ENCODE results near the gene TYW5.

Gene TYW5

GRCh38 chr2:199928626-199929025, 26.7 kb downstream of the TYW5 start:
- Histone ChIP-seq H2BK12ac (ENCODE audit: low read length) (no peak overlapping the region), H3K4me2 (ENCODE audit: insufficient read depth, low read length, poor library complexity, severe bottlenecking) (no peak overlapping the region), H3K23ac (ENCODE audit: low read depth, low read length, poor library complexity) (no peak overlapping the region), H2AK5ac (ENCODE audit: low read depth, low read length) (no peak overlapping the region), H3K9ac (ENCODE audit: low read depth, low read length, poor library complexity) (no peak overlapping the region), H3K4ac (ENCODE audit: low read length) (no peak overlapping the region), H3K36me3 (replicated peaks in 1 of 2; ENCODE audit: control insufficient read depth in 2 of 2, insufficient read depth in 2 of 2, low read length in 2 of 2) (peaks cover 6 to 93% of the 10 kb centered on the region in 2 donors), H3K4me3 (ENCODE audit: low read length in 2 of 2) (no peak overlapping the region), H2BK120ac (ENCODE audit: low read depth, low read length) (no peak overlapping the region), H3K79me1 (ENCODE audit: low read depth, low read length) (no peaks in the 10 kb centered on the region), H3K27me3 (ENCODE audit: control insufficient read depth in 3 of 3, insufficient read depth in 3 of 3, low read depth in 1 of 3, low read length in 3 of 3) (no peaks in the 10 kb centered on the region), H2BK5ac (ENCODE audit: low read length) (no peak overlapping the region), H3K9me3 (replicated peaks in 1 of 2; ENCODE audit: control insufficient read depth in 2 of 2, insufficient read depth in 1 of 2, low read depth in 1 of 2, low read length in 2 of 2) (no peaks in the 10 kb centered on the region), H2BK15ac (ENCODE audit: low read length) (no peak overlapping the region), H3K18ac (ENCODE audit: low read length) (no peak overlapping the region), H3K14ac (ENCODE audit: low read length) (no peak overlapping the region), H4K8ac (ENCODE audit: low read depth, low read length) (no peak overlapping the region), H3K27ac (replicated peaks; ENCODE audit: low read length) (no peak overlapping the region), H2AFZ (ENCODE audit: low read length) (no peak overlapping the region), H3K4me1 (ENCODE audit: control insufficient read depth in 2 of 2, insufficient read depth in 1 of 2, low read depth in 1 of 2, low read length in 2 of 2) (no peaks in the 10 kb centered on the region), H4K91ac (ENCODE audit: low read depth, low read length, poor library complexity) (no peak overlapping the region)
- DNase-seq (ENCODE audit: low spot score) = no peak

GRCh38 chr2:199928226-199928625, 27.1 kb downstream of the TYW5 start:
- no peak overlapping the region for H3K27ac ChIP-seq (replicated peaks; ENCODE audit: low read length)
- no peak overlapping the region for H2BK120ac ChIP-seq (ENCODE audit: low read depth, low read length)
- H2AFZ ChIP-seq (ENCODE audit: low read length) = no peak overlapping the region
- no peaks in the 10 kb centered on the region for H3K79me1 ChIP-seq (ENCODE audit: low read depth, low read length)
- no peak overlapping the region for H2AK5ac ChIP-seq (ENCODE audit: low read depth, low read length)
- no peaks in the 10 kb centered on the region for H3K4me1 ChIP-seq (ENCODE audit: control insufficient read depth in 2 of 2, insufficient read depth in 1 of 2, low read depth in 1 of 2, low read length in 2 of 2)
- no peak overlapping the region for H3K4me2 ChIP-seq (ENCODE audit: insufficient read depth, low read length, poor library complexity, severe bottlenecking)
- H4K91ac ChIP-seq (ENCODE audit: low read depth, low read length, poor library complexity) = no peak overlapping the region
- no peak overlapping the region for H3K18ac ChIP-seq (ENCODE audit: low read length)
- peaks cover 6 to 89% of the 10 kb centered on the region in 2 donors for H3K36me3 ChIP-seq (replicated peaks in 1 of 2; ENCODE audit: control insufficient read depth in 2 of 2, insufficient read depth in 2 of 2, low read length in 2 of 2)
- H2BK12ac ChIP-seq (ENCODE audit: low read length) = no peak overlapping the region
- no peak overlapping the region for H3K23ac ChIP-seq (ENCODE audit: low read depth, low read length, poor library complexity)
- H3K4ac ChIP-seq (ENCODE audit: low read length) = no peak overlapping the region
- no peak overlapping the region for H2BK5ac ChIP-seq (ENCODE audit: low read length)
- no peak overlapping the region for H3K4me3 ChIP-seq (ENCODE audit: low read length in 2 of 2)
- WGBS, 2 donors (ENCODE audit: extremely low coverage in 2 of 2, insufficient read length in 2 of 2, insufficient replicate concordance in 1 of 2) = no CpG with 5 or more reads among the region's 2 CpGs
- H3K9ac ChIP-seq (ENCODE audit: low read depth, low read length, poor library complexity) = no peak overlapping the region
- H3K27me3 ChIP-seq (ENCODE audit: control insufficient read depth in 3 of 3, insufficient read depth in 3 of 3, low read depth in 1 of 3, low read length in 3 of 3) = no peaks in the 10 kb centered on the region
- H4K8ac ChIP-seq (ENCODE audit: low read depth, low read length) = no peak overlapping the region
- DNase-seq (ENCODE audit: low spot score) = no peak
- H3K9me3 ChIP-seq (replicated peaks in 1 of 2; ENCODE audit: control insufficient read depth in 2 of 2, insufficient read depth in 1 of 2, low read depth in 1 of 2, low read length in 2 of 2) = no peaks in the 10 kb centered on the region
- H2BK15ac ChIP-seq (ENCODE audit: low read length) = no peak overlapping the region
- no peak overlapping the region for H3K14ac ChIP-seq (ENCODE audit: low read length)

GRCh38 chr2:199926806-199927205, 28.5 kb downstream of the TYW5 start:
- Histone ChIP-seq H3K9me3 (replicated peaks in 1 of 2; ENCODE audit: control insufficient read depth in 2 of 2, insufficient read depth in 1 of 2, low read depth in 1 of 2, low read length in 2 of 2) (no peaks in the 10 kb centered on the region), H3K4me3 (ENCODE audit: low read length in 2 of 2) (no peak overlapping the region), H3K4me2 (ENCODE audit: insufficient read depth, low read length, poor library complexity, severe bottlenecking) (no peak overlapping the region), H4K8ac (ENCODE audit: low read depth, low read length) (no peak overlapping the region), H2AK5ac (ENCODE audit: low read depth, low read length) (no peak overlapping the region), H2BK120ac (ENCODE audit: low read depth, low read length) (no peak overlapping the region), H3K4ac (ENCODE audit: low read length) (no peak overlapping the region), H3K27me3 (ENCODE audit: control insufficient read depth in 3 of 3, insufficient read depth in 3 of 3, low read depth in 1 of 3, low read length in 3 of 3) (no peaks in the 10 kb centered on the region), H3K27ac (replicated peaks; ENCODE audit: low read length) (no peak overlapping the region), H3K18ac (ENCODE audit: low read length) (no peak overlapping the region), H4K91ac (ENCODE audit: low read depth, low read length, poor library complexity) (no peak overlapping the region), H2AFZ (ENCODE audit: low read length) (no peak overlapping the region), H2BK15ac (ENCODE audit: low read length) (no peak overlapping the region), H3K79me1 (ENCODE audit: low read depth, low read length) (no peaks in the 10 kb centered on the region), H2BK12ac (ENCODE audit: low read length) (no peak overlapping the region), H3K36me3 (replicated peaks in 1 of 2; ENCODE audit: control insufficient read depth in 2 of 2, insufficient read depth in 2 of 2, low read length in 2 of 2) (peaks cover 6 to 88% of the 10 kb centered on the region in 2 donors), H3K4me1 (ENCODE audit: control insufficient read depth in 2 of 2, insufficient read depth in 1 of 2, low read depth in 1 of 2, low read length in 2 of 2) (no peaks in the 10 kb centered on the region), H3K9ac (ENCODE audit: low read depth, low read length, poor library complexity) (no peak overlapping the region), H3K23ac (ENCODE audit: low read depth, low read length, poor library complexity) (no peak overlapping the region), H2BK5ac (ENCODE audit: low read length) (no peak overlapping the region), H3K14ac (ENCODE audit: low read length) (no peak overlapping the region)
- no peak for DNase-seq (ENCODE audit: low spot score)
- no CpG with 5 or more reads among the region's 1 CpG for WGBS, 2 donors (ENCODE audit: extremely low coverage in 2 of 2, insufficient read length in 2 of 2, insufficient replicate concordance in 1 of 2)

- no peak overlapping the region for H4K91ac ChIP-seq (ENCODE audit: low read depth, low read length, poor library complexity)
- no peak overlapping the region for H3K14ac ChIP-seq (ENCODE audit: low read length)
- H3K36me3 ChIP-seq (replicated peaks in 1 of 2; ENCODE audit: control insufficient read depth in 2 of 2, insufficient read depth in 2 of 2, low read length in 2 of 2) = peaks cover 5 to 85% of the 10 kb centered on the region in 2 donors
- H2BK15ac ChIP-seq (ENCODE audit: low read length) = no peak overlapping the region
- peaks cover 0 to 11% of the 10 kb centered on the region in 2 donors for H3K9me3 ChIP-seq (replicated peaks in 1 of 2; ENCODE audit: control insufficient read depth in 2 of 2, insufficient read depth in 1 of 2, low read depth in 1 of 2, low read length in 2 of 2)
- H3K23ac ChIP-seq (ENCODE audit: low read depth, low read length, poor library complexity) = no peak overlapping the region
- H2AK5ac ChIP-seq (ENCODE audit: low read depth, low read length) = no peak overlapping the region
- no peak overlapping the region for H2BK12ac ChIP-seq (ENCODE audit: low read length)
- H3K4me1 ChIP-seq (ENCODE audit: control insufficient read depth in 2 of 2, insufficient read depth in 1 of 2, low read depth in 1 of 2, low read length in 2 of 2) = peaks cover 0 to 1% of the 10 kb centered on the region in 2 donors
- H3K4me2 ChIP-seq (ENCODE audit: insufficient read depth, low read length, poor library complexity, severe bottlenecking) = no peak overlapping the region
- H2BK120ac ChIP-seq (ENCODE audit: low read depth, low read length) = no peak overlapping the region
- no peaks in the 10 kb centered on the region for H3K79me1 ChIP-seq (ENCODE audit: low read depth, low read length)
- no peak overlapping the region for H3K4ac ChIP-seq (ENCODE audit: low read length)
- H3K27ac ChIP-seq (replicated peaks; ENCODE audit: low read length) = no peak overlapping the region
- H3K4me3 ChIP-seq (ENCODE audit: low read length in 2 of 2) = no peak overlapping the region
- H2AFZ ChIP-seq (ENCODE audit: low read length) = no peak overlapping the region
- H3K9ac ChIP-seq (ENCODE audit: low read depth, low read length, poor library complexity) = no peak overlapping the region
- no CpG with 5 or more reads among the region's 2 CpGs for WGBS, 2 donors (ENCODE audit: extremely low coverage in 2 of 2, insufficient read length in 2 of 2, insufficient replicate concordance in 1 of 2)
- no peaks in the 10 kb centered on the region for H3K27me3 ChIP-seq (ENCODE audit: control insufficient read depth in 3 of 3, insufficient read depth in 3 of 3, low read depth in 1 of 3, low read length in 3 of 3)
- H2BK5ac ChIP-seq (ENCODE audit: low read length) = no peak overlapping the region
- no peak overlapping the region for H4K8ac ChIP-seq (ENCODE audit: low read depth, low read length)
- no peak for DNase-seq (ENCODE audit: low spot score)
- H3K18ac ChIP-seq (ENCODE audit: low read length) = no peak overlapping the region
These were observed 31.4 kb downstream of the TYW5 start for GRCh38 chr2:199923924-199924323.

Data from neuronal stem cell (in vitro differentiated cells).